HG03095 (cell line): ENCODE data around the gene CENPF.
"Not testable (repeated sequence)": the region's sequence is repeated elsewhere in the genome, so short reads cannot be mapped to it uniquely, and the experiment has no call there.

ENCODE experiments used
- ATAC-seq: cut with Tn5 transposase; IDR thresholded peaks from one replicate; pipeline ENCODE4 v1.9.1; 2021; ENCODE audit warnings: moderate library complexity; ENCODE audit not compliant: unreplicated experiment

CENPF gene, protein sequence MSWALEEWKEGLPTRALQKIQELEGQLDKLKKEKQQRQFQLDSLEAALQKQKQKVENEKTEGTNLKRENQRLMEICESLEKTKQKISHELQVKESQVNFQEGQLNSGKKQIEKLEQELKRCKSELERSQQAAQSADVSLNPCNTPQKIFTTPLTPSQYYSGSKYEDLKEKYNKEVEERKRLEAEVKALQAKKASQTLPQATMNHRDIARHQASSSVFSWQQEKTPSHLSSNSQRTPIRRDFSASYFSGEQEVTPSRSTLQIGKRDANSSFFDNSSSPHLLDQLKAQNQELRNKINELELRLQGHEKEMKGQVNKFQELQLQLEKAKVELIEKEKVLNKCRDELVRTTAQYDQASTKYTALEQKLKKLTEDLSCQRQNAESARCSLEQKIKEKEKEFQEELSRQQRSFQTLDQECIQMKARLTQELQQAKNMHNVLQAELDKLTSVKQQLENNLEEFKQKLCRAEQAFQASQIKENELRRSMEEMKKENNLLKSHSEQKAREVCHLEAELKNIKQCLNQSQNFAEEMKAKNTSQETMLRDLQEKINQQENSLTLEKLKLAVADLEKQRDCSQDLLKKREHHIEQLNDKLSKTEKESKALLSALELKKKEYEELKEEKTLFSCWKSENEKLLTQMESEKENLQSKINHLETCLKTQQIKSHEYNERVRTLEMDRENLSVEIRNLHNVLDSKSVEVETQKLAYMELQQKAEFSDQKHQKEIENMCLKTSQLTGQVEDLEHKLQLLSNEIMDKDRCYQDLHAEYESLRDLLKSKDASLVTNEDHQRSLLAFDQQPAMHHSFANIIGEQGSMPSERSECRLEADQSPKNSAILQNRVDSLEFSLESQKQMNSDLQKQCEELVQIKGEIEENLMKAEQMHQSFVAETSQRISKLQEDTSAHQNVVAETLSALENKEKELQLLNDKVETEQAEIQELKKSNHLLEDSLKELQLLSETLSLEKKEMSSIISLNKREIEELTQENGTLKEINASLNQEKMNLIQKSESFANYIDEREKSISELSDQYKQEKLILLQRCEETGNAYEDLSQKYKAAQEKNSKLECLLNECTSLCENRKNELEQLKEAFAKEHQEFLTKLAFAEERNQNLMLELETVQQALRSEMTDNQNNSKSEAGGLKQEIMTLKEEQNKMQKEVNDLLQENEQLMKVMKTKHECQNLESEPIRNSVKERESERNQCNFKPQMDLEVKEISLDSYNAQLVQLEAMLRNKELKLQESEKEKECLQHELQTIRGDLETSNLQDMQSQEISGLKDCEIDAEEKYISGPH (N-terminal part only)

DNA sequence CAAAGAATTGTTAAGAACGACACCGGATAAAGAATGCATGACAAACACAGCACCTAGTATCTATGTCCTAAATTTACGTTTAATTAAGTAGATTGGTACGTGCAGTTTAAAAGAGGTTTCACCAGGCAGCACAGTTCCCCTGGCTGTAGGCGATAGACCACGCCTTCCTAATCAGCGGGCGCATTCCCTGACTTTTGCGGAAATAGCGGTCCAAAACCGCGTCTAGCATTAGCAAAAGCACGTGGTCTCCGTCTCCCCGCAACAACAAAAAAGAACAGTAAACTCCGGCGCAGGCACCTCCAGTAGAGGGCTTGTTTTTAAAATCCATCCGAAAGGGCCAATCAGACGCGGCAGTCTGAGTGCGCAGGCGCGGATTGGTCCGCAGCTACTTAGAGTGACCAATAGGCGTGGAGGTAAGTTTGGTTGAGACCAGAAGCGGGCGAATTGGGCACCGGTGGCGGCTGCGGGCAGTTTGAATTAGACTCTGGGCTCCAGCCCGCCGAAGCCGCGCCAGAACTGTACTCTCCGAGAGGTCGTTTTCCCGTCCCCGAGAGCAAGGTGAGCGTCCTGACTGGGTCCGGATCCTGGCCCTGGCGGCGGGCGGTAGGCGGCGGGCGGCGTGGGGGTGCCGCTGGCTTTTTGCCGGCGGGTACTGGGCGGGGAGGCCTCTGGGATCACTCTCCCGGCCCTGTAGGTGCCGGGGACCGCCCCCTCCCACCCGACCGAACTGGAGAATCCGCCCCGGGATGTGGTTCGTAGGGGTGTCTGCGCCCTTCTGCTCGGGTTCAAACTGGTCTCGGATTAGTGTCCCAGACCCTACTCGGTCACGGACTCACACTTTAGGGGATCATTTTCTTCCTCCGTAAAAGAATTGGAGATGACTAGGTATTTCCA, at the start of gene CENPF:
TSS of gene CENPF (plus strand) at position 432 of the 894 bp plus-strand sequence. CDS start 10,560 bp downstream, outside the sequence.
- ATAC-seq: peak; percentile 100

DNA sequence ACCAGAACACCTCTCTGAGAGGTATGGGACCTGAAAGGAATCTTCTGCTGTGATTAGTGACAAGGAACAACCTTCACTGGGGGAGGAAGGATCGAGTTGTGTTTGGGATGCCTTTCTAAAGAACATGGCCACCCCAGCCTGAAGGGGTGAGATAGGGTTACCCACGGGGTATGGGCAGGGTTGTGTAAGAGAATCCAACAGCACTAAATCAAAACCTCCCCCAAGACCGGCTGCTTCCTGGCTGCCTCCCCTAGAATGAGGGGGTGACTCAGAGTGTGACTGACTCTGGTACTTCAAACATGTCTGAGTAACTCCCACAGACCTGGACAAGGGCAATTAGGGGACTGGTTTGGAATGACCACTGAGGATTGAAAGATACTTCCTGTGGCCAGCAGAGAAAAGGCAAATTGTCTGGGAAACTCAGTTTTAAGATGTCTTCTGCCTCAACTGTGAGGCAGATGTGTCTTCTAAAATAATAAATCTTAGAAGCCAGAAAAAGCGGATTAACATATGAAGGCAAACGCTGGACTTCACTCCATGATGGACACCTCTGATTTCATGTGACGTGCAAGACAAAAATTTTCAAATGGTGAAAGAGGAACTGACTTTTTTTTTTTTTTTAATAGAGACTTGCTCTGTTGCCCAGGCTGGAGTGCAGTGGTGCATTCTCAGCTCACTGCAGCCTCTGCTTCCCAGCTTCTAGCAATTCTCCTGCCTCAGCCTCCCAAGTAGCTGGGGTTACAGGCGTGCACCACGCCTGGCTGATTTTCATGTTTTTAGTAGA, 44.9 kb upstream of the CENPF start:
- peak; percentile 51 for ATAC-seq

DNA sequence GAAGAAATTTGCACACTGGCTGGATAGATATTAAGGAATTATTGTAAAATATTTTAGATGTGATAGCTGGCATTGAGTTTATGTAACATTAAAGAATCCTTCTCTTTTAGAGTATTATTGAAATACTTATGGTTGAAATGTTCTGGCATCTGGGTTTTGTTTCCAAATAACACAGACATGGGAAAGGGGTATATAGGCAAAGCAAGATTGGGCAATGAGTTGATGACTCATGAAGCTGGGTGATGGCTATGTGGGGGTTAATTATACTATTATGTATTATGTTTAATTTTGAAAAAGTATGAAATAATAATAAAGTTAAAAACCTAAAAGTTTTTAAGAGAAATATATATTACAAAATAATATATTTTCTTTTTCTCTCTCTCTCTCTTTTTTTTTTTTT, 39.1 kb upstream of the CENPF start:
- no peak for ATAC-seq

DNA sequence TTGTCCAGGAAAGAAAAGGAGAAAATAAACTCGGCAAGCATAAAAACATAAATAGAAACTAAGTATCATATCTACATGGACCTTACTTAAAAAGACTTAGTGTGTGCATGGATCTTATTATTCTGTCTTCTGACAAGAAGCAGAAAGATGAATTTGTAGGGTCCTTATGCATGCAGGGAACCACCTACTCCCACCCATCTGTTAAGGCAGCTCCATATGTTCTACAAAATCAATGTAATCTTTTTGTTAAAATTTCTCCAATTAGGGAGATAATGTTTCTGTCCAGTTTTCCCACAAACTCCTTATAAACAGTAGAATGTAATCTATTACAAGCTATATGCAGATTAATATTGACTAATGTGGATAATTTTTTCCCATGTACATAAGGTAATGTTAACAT, 37.7 kb upstream of the CENPF start:
- no peak for ATAC-seq

DNA sequence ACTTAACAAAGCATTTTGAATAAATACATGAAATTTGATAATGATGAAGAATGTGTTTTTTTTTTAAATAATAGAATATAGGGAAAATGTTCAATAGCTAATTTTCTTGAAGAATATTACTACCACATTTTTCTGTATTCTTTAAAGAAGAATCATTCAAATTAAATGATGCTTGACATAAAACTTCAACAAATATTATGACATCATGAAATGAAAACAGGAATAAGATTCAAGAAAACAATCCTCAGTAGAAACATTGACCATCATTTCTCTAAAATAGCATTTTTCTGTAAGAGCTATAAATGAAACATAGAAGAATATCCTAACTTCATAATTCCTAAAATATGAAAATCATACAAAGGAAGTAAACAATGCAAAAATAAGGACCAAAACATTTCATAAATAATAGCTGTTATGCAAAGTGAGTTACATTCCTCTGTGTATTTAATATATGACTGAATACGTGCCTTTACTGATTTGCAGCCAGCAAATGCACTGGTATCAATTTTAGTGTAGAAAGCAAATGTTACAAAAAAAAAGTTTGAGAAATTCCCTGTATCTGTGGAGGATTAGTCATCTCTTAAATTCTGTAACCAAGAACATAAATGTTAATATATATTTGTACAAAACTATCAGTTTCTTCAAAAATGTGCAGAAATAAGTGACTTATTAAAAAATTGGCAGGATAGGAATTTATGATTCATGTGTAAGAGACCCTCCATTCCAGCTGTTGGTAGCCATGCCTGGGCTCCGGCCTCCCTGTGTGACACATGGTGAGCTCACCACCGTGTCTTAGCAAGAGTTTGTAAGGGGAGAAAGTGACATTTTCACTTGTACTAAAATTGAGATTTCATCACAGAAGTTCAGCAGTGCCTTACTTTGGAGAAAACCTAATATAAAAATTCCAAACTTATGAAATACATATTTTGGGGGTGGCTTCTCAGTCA, 36.6 kb upstream of the CENPF start:
- no peak for ATAC-seq

DNA sequence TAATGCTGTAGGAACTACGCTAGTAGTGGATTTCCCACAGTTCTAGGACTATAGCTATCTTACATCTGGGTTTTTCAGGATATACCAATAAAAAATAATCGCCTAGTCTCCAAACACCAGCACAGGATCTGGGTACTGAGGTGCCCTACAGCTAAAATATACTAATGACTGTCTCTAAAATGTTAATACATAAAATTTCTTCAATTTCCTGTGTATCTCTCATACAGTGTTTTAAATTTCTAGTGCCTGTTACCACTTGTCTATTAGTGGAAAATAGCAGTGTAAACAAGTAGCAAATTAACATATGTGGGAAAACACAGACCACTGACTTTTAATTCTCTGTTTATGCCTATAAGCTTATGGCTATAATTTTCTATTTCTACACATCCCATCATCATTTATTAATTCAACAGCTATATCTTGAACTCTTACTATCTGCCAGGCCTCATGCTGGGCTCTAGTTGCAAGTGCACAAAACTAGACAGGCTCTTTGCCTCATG, 35.5 kb upstream of the CENPF start:
- no peak for ATAC-seq

DNA sequence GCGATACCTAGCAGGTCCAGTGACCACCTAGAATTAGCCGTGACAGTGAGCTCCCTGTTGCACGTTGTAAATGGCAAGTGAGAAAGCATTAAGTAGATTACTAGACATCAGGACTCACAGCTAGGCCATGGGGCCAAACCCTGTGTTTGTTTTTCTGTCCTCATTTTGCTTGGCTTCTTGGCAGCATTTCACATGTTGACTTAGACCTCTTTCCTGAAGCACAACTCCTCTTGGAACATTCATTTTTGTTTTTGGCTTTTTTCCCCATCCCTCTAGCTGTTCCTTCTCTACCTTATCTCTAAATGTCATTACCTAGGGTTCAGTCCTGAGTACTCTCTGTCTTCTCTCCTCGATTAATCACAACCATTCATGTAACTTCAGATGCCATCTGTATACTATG, 34.7 kb upstream of the CENPF start:
- ATAC-seq: no peak

DNA sequence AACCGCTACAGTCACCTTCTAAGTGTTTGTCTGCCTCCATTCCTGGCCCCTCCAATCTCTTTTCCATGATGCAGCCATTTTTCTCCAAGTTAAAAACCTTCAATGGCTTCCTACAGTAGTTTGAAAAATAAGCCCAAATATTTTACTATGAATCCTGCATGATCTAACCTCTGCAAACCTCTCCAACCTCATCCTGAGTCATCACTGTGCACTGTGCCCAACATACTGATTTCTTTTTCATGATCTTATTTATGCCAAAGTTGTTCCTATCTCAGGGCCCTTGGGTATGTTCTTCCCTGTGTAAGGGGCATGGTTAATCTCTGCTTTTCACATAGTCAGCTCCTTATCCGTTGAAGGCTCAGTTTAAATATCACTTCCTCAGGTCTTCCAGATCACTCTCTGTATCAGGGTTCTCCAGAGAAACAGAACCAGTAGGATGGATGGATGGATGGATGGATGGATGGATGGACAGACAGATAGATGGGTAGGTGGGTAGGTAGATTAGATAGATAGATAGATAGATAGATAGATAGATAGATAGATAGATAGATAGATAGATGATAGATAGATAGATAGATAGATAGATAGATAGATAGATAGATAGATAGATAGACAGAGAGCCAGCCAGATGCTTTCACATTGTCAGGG, 33.5 kb upstream of the CENPF start:
- ATAC-seq: no peak

DNA sequence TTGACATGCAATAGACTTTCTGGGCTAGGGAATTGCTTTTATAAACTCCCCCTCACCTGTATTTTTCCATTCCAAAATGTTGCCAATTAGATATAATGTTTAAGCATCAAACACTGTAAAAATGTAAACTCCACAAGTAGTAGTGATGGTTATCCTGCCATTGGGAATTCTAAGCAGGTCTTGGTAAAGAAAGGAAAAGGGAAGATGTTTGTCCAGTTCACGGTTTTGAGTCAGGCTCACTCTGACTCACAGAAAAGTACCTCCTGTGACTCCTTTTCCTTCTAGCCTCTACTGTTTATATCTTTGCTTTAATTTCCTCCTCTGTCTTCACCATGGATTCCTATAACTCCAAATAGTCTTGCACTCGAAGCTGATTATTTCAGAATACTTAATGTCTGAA, 32.6 kb upstream of the CENPF start:
- ATAC-seq: no peak

DNA sequence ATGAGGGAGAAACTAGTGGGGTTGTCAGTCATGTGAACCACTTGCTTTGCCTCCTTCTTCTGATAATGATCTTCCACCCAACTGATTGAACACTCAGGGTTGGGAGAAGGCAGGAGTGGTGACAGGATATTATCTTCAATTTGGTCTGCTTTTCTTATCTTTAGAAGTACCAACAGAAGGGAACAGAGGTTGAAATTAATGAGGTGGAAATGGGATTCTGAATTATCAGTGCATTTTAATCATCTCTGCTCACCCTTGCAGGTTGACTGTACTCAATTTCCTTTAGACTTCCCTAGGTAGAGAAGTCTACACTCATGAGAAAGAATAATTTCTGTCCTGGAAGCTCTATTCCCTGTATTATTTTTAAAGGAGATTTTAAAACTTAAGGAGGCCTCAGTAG, 31.7 kb upstream of the CENPF start:
- no peak for ATAC-seq

DNA sequence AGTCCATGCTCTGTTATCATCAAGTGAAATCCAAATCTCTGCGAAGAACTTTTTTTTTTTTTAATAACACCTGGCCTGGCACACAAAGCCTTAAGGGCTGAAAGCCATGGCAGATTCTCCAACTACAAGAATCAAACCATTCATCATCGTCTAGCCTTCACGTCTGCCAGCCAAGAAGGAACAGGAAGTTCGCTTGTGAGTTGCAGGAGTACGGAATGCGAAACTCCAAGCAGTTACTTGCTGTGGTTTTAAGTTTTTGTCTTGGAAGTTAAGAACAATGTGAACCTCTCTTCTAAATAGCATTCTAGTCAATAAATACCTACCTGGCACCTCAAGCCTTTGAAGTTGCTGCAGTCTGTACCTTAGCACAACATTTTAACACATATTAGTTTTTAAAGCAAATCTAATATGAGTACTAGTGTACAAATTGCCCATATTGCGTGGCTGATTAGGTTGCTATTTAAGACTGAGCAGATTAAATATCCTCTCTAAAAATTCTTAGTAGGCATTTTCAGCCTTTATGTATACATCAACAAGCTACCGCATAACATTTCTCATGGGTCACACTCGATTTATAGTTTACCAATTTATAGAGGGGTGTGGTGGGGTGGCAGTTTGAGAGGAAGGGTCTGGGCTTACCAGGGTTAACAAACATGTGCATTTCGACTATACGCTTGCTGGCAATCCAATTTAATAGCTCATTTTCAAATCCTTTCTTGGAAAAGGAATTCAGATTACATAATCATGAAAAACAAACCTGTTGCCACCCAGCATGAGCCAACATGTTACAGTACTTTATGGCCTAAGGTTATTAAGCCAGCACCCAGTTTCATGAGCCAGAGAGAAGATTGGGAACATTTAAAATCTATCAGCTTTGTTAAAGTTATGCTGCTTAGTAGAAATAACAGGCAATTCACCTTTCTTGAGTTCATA, 29.3 kb upstream of the CENPF start:
- no peak for ATAC-seq

DNA sequence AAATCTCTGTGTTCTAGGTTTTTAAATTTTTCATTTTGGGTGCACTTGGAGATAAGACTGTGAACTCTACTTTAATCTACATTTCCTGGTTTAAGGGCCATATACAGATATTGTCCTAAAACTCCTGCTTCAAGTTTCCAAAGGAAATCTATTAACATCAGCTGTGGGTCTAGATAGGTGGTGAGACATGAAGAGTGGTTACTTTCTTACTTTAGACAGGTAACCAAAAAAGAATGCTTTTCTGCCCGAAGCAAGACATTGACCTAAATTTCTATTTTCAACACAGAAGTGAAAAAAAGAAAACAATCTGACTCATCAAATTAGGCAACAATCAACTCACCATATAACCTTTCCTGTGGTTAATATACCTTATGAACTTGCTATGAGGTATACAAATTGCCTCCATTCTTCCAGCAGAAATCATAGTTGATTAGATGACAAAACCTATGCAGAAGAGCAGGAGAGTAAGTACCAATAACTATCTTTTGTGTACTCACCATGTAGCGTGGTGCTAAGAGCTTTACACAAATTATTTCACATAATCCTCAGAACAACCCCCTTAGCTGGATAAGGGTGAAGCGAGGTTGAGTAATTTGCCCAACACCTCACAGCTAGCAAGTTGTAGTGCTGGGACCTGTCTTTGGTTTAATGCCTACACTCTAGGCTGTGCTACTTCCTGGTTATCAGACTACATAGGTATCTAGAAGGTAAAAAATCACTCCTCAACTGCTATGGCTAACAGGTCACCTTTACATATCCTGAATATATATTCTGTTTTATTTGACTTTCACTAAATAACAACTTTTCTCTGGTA, 28.2 kb upstream of the CENPF start:
- ATAC-seq: no peak

DNA sequence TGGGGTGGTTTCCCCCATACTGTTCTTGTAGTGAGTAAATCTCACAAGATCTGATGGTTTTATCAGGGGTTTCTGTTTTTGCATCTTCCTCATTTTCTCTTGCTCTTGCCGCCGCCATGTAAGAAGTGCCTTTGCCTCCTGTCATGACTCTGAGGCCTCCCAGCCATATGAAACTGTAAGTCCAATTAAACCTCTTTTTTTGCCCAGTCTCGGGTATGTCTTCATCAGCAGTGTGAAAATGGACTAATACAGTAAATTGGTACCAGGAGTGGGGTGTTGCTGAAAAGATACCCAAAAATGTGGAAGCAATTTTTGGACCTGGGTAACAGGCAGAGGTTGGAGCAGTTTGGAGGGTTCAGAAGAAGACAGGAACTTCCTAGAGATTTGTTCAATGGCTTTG, 26.9 kb upstream of the CENPF start:
- not testable (repeated sequence) for ATAC-seq

DNA sequence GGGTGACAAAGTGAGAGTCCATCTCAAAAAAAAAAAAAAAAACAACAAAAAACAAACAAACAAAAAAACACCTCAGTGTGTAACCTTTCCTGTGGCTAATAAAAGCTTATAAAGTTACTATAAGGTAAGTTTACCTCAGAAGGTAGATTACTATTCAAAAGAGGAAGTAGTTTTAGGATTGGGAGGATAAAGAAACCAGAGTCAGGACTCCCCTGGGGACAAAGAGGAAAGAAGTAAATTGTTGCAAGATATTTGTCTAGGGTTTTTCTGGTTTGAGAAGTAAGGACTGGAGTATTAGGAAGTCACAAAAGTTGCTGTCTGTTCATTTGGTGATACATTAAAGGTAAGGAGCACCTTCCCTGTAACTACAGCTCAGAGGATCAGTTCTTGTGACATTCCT, 23.8 kb upstream of the CENPF start:
- ATAC-seq: no peak

DNA sequence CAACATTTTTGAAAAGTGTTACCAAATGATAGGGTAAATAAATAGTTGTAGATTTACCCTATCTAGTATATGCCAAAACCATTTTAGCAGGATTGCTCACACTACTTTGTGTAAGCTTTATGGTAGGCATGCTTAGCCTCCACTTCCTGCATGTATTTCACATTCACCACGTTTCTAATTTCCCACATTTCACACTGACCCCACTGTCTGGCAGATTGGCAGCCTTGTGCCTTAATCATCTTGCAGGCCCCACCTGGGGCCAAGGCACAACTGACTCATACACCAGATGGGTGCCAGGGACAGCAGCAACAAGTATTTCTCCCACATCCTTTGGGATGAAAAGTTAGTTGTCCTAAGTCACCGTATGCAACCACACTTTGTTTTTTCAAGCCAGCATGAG, 21.2 kb upstream of the CENPF start:
- ATAC-seq: no peak
